HG02588 (cell line): ENCODE results near the gene SLC25A47.
"Not testable (repeated sequence)": the region's sequence is repeated elsewhere in the genome, so short reads cannot be mapped to it uniquely, and the experiment has no call there.

Experiments used
- ATAC-seq: cut with Tn5 transposase; IDR thresholded peaks from one replicate; pipeline ENCODE4 v1.9.1; 2021; ENCODE audit warnings: mild to moderate bottlenecking, moderate library complexity; ENCODE audit not compliant: unreplicated experiment

SLC25A47 gene

DNA sequence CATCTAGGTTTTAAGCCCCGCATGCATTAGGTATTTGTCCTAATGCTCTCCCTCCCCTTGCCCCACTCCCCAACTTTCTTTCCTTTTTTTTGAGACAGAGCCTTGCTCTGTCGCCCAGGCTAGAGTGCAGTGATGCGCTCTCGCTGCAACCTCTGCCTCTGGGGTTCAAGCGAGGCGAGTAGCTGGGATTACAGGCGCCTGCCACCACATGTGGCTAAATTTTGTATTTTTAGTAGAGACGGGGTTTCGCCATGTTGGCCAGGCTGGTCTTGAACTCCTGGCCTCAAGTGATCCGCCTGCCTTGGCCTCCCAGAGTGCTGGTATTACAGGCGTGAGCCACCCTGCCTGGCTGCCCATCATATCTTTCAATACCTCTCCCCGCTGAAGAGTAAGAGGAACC is 19.7 kb downstream of the SLC25A47 start:
- ATAC-seq, result not testable (repeated sequence)

GRCh38 chr14:100344657-100345056 is 21.5 kb downstream of the SLC25A47 start:
- not testable (repeated sequence) for ATAC-seq

- no peak for ATAC-seq
These were observed 22.6 kb downstream of the SLC25A47 start for GRCh38 chr14:100345711-100346110.

DNA sequence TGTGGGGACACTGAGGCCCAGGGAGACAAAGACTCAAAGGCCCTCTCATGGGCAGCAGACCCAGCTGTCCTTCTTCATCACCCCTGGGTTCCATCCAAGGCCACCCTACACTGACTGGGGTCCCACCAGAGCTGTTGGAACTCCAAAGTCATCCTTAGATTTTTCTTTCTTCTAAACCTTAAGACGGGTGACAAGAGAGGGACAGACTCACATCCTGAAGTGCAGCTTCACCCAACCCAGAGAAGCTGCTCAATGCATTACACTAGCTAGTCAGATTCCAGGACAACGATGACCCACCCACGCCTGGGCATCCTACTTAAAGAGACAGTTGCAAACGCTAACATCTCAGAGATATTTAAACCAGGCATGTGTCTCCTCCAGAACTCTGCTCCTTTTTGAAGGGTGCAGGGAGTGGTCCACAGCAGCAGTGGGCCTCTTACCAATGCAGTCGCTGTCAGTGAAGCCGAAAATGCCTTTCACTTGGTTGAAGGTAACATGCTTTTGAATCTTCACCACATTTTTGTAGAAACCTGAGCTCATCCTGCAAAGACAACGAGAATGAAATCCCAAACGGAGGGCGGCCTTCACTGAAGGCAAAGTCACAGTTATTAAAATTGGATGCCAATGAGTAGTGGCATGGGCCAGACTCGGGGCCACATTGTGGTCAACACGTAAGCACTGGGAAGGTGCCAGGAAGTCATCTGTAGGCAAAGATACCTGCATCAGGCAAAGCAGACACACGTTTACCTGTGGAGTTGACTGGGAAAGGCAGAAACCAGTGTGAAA is 23.4 kb downstream of the SLC25A47 start:
- no peak for ATAC-seq

DNA sequence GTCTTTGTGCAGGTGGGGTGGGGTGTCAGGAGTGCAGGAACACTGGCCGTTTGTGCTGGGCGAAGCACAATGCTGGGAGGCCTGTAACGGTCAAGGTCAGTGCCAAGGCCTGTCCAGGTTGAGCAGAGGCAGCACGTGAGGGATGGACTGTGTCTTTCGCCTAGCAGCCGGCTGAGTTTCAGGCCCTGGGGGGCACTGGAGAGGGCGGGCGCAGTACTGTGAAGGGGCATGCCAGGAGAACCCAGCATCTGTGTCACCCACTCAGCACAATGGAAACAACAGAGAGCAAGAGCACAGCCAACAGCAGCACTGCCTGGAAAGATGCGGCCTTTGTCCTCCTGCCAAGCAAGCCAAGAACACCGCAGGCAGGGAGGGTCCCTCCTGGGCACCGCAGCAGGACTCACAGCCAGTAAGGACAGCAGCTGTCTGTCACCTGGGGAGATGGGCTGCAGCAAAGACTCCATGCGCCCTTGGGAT is 25.2 kb downstream of the SLC25A47 start:
- ATAC-seq, result no peak

DNA sequence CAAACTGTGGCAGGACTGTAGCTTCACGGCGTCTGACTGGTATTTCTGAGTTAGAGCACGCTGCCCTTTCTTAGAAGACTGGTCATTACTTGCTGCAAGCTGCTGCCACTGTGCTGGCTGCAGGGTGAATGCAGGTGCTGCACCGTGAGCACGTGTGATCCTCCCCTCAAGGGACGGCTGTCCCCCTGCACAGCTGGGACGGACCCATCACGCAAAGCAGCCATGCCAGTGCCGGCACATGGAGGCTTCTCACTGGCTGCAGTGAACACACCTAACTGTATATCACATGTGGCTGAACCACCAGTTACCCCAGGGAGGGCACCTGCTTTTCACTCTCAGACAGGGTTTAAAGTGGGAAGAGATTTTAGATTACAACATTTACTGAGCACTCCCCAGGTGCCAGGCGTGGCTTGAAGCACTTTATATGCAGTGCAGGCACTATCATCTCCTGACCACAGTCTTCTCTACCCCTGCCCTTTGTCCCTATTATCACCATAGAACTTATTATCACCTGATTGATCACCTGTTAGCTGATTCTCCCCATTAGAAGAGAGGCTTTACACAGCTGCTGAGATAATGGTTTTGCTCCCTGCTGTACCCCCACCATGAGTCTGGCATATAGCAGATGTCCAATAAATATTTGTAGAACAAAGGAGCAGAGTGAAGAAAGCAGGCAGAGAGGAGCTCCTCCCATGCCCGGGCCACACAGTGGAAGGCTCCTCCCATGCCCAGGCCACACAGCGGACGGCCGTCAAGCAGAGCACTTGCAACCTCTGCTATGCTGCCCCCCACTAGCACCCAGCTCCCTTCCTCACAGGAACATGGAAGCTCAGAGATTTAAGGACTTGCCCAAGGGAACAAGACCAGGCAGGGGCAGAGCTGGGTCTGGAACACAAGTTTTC is 25.9 kb downstream of the SLC25A47 start:
- ATAC-seq, result no peak

- ATAC-seq, result no peak
These were observed 27.3 kb downstream of the SLC25A47 start for GRCh38 chr14:100350276-100350926.

- no peak for ATAC-seq
These were observed 27.8 kb downstream of the SLC25A47 start for GRCh38 chr14:100350986-100351385.

- ATAC-seq, result no peak
These were observed 35.3 kb downstream of the SLC25A47 start for GRCh38 chr14:100358396-100358795.

DNA sequence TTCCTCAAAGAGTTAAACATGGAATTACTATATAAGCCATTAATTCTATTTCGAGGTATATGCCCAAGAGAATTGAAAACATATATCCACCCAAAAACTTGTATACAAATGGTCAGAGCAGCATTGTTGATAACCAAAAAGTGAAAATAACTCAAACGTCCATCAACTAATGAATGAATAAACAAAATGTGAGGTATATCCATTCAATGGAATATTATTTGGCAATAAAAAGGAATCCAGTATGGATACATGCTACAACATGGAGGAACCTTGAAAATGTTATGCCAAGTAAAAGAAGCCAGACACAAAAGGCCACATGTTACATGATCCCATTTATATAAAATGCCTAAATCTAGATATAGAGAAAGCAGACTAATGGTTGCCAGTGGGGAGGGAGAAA is 36.0 kb downstream of the SLC25A47 start:
- ATAC-seq, result no peak

DNA sequence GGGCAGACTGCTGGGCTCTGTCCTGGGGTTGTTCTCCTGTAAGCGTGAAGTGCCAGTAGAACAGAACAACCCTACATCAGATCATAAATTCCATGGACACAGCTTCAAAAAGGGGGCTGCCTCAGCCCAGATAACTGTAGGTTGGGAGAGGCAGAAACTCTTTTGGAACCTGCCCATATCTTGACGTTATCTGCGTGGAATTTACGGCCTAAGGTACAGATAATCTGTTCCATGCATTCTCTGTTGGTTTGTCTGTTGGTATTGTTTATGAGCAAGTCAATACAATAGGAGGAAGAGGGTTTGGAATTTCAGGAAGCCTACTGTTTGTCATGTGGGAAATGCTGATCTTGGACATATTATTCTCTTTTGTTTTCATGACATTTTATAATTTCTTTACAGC is 36.7 kb downstream of the SLC25A47 start:
- ATAC-seq, result no peak

DNA sequence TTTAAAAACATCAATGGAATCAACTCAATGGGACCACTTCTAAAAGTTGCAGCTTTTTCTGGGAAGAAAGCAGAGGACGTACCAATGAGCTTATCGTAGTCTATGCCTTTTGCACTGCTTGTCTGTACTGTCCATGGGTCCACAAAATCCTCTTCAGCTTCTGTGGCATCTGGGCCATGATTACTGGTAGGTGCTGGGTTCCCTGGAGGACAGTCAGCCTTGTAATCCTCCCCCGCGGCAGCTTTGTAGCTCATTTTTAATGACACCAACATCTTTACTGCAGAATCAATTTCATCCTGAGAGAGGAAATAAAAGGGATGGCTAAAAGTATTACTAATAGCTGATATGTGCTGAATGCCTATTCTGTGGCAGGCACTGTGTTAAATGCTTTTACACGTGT is 38.5 kb downstream of the SLC25A47 start:
- ATAC-seq, result no peak

DNA sequence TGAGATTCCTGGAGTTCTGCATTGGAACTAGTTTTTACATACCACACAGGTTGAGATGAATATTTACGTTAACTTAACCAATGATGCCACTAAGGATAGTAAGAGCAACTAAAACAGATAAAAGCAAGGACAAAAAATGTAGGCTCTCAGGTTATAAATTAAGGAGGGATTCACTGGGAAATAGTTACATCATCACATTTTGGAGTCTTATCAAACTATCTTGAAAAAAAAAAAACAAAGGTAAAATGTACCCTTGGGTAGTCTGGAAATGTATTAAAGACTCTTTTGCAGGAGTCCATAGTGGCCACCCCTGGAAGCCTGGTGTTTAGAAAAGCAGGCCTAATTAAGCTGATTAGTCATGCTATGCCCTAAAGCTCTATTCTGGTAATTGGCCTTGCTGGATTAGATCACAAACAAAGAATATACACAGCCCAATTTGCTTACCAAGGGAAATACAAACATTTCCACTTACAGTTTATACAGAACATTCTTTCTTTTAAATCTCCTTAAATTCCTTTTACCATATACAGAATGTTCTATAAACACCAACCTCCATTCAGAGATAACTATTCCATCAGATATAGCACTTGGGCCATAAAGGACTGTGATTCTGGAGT is 39.3 kb downstream of the SLC25A47 start:
- ATAC-seq, result no peak

GRCh38 chr14:100363053-100363452 is 39.9 kb downstream of the SLC25A47 start:
- no peak for ATAC-seq

- no peak for ATAC-seq
These were observed 41.3 kb downstream of the SLC25A47 start for GRCh38 chr14:100364403-100364802.

DNA sequence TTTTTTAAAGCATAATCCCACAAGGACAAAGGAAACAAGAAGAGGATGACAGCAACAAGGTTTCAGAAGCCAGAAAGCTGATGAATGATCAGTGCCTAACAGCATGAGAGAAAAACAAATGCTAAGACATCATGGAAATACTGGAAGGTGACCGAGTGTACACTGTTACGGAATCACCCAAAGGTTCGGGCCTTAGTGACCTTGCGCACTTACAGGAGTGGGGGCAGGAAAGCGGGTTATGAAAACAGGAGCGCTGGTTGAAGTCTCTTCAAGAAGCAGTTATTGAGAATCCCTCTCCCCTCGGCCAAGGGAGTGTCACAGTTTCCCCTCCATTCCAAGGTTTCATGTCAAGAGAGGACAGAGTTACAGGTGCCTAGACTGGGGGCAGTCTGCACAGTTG is 42.6 kb downstream of the SLC25A47 start:
- ATAC-seq, result no peak

DNA sequence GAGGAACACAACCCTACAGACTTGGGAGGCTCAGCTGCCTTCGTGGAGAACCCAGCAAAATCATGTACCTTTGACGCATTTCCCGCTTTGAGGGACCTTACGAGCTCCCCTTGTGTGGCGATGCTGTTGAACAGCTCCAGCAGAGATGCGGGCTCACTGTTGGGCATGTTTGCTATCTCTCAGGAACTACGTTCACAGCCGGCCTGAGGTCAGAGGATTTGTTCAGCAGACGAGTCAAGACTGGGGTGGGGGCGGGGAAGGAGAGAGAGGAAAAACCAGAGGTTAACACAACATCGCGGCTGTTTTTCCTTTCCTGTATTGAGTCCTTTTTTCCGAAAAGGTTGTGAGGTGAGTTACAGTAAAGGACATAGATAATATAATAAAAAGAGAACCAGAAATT is 45.9 kb downstream of the SLC25A47 start:
- no peak for ATAC-seq

DNA sequence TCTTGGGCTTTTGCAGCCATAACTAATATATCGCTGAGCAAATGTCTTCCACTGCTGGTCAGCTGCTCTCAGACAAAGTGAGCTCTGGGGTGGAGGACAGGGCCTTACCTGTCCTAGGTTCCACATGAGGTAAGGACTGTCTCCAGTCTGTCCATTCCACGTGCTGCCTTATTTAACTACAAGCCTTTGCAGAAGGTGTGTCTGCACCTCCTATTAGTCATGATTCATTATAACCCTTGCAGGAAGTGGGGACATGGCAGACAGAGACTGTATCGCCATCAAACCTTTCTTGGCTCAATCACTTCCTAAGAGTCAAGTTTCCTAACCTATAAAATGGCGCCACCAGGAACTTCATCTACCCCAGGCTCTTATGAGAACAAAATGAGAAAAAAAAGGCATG is 46.9 kb downstream of the SLC25A47 start:
- ATAC-seq, result no peak

DNA sequence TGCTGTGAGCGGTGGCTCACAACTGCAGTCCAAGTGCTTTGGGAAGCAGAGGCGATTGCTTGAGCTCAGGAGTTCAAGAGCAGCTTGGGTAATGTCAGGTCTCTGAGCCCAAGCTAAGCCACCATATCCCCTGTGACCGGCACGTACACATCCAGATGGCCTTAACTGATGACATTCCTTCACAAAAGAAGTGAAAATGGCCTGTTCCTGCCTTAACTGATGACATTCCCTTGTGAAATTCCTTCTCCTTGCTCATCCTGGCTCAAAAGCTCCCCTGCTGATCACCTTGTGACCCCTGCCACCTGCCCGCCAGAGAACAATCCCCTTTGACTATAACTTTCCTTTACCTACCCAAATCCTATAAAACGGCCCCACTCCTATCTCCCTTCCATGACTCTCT is 48.6 kb downstream of the SLC25A47 start:
- ATAC-seq, result no peak

DNA sequence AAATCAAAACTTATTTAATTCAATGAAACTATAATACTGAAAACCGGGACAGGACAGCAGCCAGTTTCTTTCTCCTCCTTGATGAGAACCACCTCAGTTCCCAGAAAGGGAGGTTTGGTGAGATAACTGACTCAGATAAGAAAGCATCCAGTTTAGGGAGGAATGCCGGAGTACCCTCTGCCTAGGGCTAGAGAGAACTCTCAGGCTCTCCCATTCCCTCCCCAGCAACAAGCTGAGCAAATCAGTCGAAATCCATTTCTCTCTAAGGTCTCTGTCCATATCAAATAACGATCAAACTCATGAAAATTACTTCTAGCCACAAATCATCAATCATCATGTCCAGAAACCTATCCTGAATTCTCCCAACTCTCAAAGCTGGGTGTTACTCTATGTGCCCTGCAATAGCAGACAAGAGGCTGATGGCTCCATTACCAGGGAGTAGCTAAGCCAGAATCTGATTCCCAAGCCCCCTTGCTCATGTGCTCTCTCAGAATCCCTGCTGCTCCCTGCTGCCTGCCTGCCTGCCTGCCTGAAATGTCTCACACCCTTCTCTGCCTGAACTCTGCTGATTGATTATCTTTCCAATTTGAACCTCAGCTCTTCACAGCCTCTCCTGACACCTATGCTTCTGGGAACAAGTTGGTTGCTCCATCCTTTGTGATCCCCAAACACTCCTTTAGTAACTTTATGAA is 49.4 kb downstream of the SLC25A47 start:
- ATAC-seq, result no peak
